Measurements from ENCODE around the gene CFAP54. TPM values are rescaled to one million over a fixed set of nuclear protein-coding genes. Genes with fewer than 3 reads are reported as not detected.
"Not testable (repeated sequence)": the region's sequence is repeated elsewhere in the genome, so short reads cannot be mapped to it uniquely, and the experiment has no call there.

Gene CFAP54
- total RNA-seq, 2 experiments from 2014 or later: 0.55 to 0.75 TPM

DNA sequence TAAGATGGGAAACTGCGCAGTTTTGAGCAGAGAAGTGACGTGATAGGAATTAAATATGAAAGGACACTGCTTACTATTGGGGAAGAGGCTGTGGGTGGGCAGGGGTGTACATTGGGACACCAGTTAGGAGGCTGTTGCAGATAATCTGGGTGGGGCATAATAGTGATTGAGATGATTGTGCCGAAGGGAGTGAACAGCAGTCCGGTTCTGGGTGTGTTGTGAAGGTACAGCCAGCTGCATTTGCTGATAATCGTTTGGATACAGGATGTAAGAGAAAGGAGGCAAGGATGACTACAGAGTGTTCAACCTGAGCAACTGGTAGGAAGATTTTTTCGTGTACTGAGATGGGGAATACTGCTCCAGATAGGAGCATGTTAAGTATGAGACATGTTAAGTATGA is 212.5 kb downstream of the CFAP54 start:
- Mint-ChIP-seq H3K27ac (no peak overlapping the region), H3K36me3 (ENCODE audit: low read depth) (no peaks in the 10 kb centered on the region), H3K4me3 (no peak overlapping the region), H3K4me1 (peaks cover 1% of the 10 kb centered on the region), H3K9me3 (no peaks in the 10 kb centered on the region), H3K27me3 (peaks cover 19% of the 10 kb centered on the region)
- POLR2A ChIA-PET: interaction anchor here (1.5 kb wide), 1 partner anchor 19 kb away, joined by 3 read pairs; no protein-coding TSS in a partner anchor
- no peak for DNase-seq
- CTCF ChIA-PET: no interaction called here

- no peaks in the 10 kb centered on the region for H3K9me3 Mint-ChIP-seq
- CTCF ChIA-PET: no interaction called here
- H3K36me3 Mint-ChIP-seq (ENCODE audit: low read depth): no peaks in the 10 kb centered on the region
- peaks cover 2% of the 10 kb centered on the region for H3K27me3 Mint-ChIP-seq
- no peak overlapping the region for H3K27ac Mint-ChIP-seq
- DNase-seq: no peak
- POLR2A ChIA-PET: no interaction called here
- H3K4me1 Mint-ChIP-seq: no peaks in the 10 kb centered on the region
- H3K4me3 Mint-ChIP-seq: no peak overlapping the region
Observed at GRCh38 chr12:96710127-96710745, 220.9 kb downstream of the CFAP54 start.

GRCh38 chr12:96711364-96711763 is 222.0 kb downstream of the CFAP54 start:
- H3K27me3 Mint-ChIP-seq: peaks cover 2% of the 10 kb centered on the region
- H3K27ac Mint-ChIP-seq: no peak overlapping the region
- CTCF ChIA-PET: no interaction called here
- H3K4me3 Mint-ChIP-seq: no peak overlapping the region
- H3K36me3 Mint-ChIP-seq (ENCODE audit: low read depth): no peaks in the 10 kb centered on the region
- no peak for DNase-seq
- H3K4me1 Mint-ChIP-seq: peaks cover 3% of the 10 kb centered on the region
- POLR2A ChIA-PET: no interaction called here
- no peaks in the 10 kb centered on the region for H3K9me3 Mint-ChIP-seq

DNA sequence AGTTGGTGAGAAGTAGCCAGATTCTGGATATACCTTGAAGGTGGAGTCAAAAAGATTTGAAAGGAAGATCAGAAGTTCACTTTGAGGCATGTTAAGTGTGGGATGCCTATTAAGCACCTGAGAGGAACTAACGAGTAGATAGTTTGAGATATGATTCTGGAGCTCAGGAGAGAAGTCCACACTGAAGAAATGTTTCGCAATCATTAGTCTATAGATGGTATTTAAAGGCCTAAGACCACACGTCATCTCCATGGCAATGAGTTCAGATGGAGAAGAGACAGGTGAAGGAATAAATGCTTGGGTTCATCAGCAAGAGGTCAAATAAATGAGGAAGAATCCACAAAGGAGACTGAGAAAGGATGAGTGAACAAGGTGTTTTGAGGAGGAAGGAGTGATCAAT is 224.8 kb downstream of the CFAP54 start:
- ChIA-PET POLR2A (no interaction called here), CTCF (no interaction called here)
- Mint-ChIP-seq H3K4me1 (peaks cover 4% of the 10 kb centered on the region), H3K36me3 (ENCODE audit: low read depth) (no peaks in the 10 kb centered on the region), H3K4me3 (no peak overlapping the region), H3K9me3 (no peaks in the 10 kb centered on the region), H3K27ac (no peak overlapping the region), H3K27me3 (peaks cover 2% of the 10 kb centered on the region)
- DNase-seq: no peak

DNA sequence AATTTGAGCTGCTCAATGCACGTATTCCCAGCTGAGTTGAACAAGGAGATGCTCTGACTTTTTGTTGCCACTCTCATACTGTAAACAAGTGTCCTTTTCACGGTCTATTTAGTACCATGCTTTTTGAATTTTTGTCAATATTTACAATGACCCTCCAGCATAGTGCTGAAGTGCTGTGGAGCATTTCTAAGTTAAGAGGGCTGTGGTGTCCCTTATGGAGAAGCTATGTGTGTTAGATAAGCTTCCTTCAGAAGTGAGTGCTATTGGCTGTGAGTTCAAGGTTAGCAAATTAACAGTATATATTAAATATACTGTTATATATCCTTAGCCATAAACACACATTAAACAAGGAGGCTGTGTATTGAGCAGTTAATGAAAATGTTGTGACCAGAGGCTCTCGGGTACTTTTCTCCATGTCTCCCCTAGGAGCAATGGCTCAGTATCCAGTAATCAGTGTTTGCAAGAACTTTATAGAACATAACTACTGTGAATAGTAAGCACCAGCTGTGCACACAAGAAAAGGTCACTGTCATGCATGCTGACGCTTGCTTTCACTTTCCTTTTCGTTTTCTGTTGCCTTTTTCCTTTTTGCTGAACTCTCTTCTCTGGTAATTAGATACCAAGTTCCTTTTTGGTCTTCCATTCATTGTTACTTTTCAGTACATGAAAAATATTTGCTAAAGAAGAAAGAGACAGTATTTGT is 230.4 kb downstream of the CFAP54 start:
- peak overlapping the region; percentile 81 for H3K4me3 Mint-ChIP-seq
- H3K9me3 Mint-ChIP-seq: no peaks in the 10 kb centered on the region
- ChIA-PET CTCF (interaction anchor here (0.8 to 1.6 kb wide), 3 partner anchors 11 to 203 kb away, joined by 3 to 8 read pairs (median 4); no protein-coding TSS in a partner anchor), POLR2A (interaction anchor here (1.2 to 2.1 kb wide), 4 partner anchors 10 to 188 kb away, joined by 3 to 8 read pairs (median 4); partner anchors contain the start of gene NEDD1)
- no peaks in the 10 kb centered on the region for H3K36me3 Mint-ChIP-seq (ENCODE audit: low read depth)
- peak overlapping the region; percentile 83 for H3K27ac Mint-ChIP-seq
- no peak for DNase-seq
- peaks cover 15% of the 10 kb centered on the region for H3K4me1 Mint-ChIP-seq
- no peaks in the 10 kb centered on the region for H3K27me3 Mint-ChIP-seq

GRCh38 chr12:96720363-96720705 is 231.0 kb downstream of the CFAP54 start:
- peak; percentile 34 for DNase-seq
- Mint-ChIP-seq H3K4me3 (peak overlapping the region; percentile 81), H3K27ac (peak overlapping the region; percentile 83), H3K27me3 (no peaks in the 10 kb centered on the region), H3K4me1 (peaks cover 15% of the 10 kb centered on the region), H3K9me3 (no peaks in the 10 kb centered on the region), H3K36me3 (ENCODE audit: low read depth) (no peaks in the 10 kb centered on the region)
- ChIA-PET CTCF (interaction anchor here (0.8 to 1.6 kb wide), 3 partner anchors 11 to 203 kb away, joined by 3 to 8 read pairs (median 4); no protein-coding TSS in a partner anchor), POLR2A (interaction anchor here (1.2 to 2.1 kb wide), 4 partner anchors 9 to 187 kb away, joined by 3 to 8 read pairs (median 4); partner anchors contain the start of gene NEDD1)

DNA sequence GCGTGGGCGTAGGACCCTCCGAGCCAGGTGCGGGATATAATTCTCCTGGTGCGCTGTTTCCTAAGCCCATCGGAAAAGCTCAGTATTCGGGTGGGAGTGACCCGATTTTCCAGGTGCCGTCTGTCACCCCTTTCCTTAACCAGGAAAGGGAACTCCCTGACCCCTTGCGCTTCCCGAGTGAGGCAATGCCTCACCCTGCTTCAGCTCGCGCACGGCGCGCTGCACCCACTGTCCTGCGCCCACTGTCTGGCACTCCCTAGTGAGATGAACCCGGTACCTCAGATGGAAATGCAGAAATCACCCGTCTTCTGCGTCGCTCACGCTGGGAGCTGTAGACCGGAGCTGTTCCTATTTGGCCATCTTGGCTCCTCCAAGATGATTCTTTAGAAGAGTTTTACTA is 240.1 kb downstream of the CFAP54 start:
- H3K27me3 Mint-ChIP-seq; H3K27ac Mint-ChIP-seq; DNase-seq; H3K36me3 Mint-ChIP-seq (ENCODE audit: low read depth); CTCF ChIA-PET; H3K4me3 Mint-ChIP-seq; H3K4me1 Mint-ChIP-seq; H3K9me3 Mint-ChIP-seq: not testable (repeated sequence)
- POLR2A ChIA-PET: interaction anchor here (1.3 kb wide), 1 partner anchor 9 kb away, joined by 4 read pairs; no protein-coding TSS in a partner anchor

GRCh38 chr12:96729886-96730285 is 240.5 kb downstream of the CFAP54 start:
- Mint-ChIP-seq H3K4me1 (no peaks in the 10 kb centered on the region), H3K36me3 (ENCODE audit: low read depth) (no peaks in the 10 kb centered on the region), H3K9me3 (no peaks in the 10 kb centered on the region), H3K27me3 (peaks cover 4% of the 10 kb centered on the region), H3K4me3 (no peak overlapping the region), H3K27ac (no peak overlapping the region)
- POLR2A ChIA-PET: interaction anchor here (1.3 kb wide), 1 partner anchor 9 kb away, joined by 4 read pairs; no protein-coding TSS in a partner anchor
- no peak for DNase-seq
- CTCF ChIA-PET: no interaction called here

DNA sequence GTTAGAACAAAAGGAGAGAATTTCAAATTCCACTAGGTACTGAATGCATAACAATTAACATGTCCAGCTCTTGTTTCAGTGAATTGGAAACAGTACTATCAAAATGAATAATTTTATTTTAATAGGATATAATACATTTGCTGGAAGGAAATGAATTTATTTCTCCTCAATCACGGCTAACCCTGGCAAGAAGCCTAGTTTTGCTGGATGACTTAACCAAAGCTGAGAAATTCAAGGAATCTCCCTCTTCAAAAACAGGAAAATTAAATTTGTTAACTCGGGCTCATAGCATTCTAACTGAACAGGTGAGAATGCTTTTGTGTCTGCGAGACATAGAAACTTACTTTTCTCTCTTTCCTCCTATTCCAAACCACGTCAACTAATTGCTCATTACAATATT is 254.2 kb downstream of the CFAP54 start:
- ChIA-PET POLR2A (no interaction called here), CTCF (no interaction called here)
- H3K27me3 Mint-ChIP-seq: peaks cover 3% of the 10 kb centered on the region
- H3K27ac Mint-ChIP-seq: no peak overlapping the region
- H3K4me1 Mint-ChIP-seq: no peaks in the 10 kb centered on the region
- H3K9me3 Mint-ChIP-seq: peaks cover 3% of the 10 kb centered on the region
- no peaks in the 10 kb centered on the region for H3K36me3 Mint-ChIP-seq (ENCODE audit: low read depth)
- no peak for DNase-seq
- no peak overlapping the region for H3K4me3 Mint-ChIP-seq

DNA sequence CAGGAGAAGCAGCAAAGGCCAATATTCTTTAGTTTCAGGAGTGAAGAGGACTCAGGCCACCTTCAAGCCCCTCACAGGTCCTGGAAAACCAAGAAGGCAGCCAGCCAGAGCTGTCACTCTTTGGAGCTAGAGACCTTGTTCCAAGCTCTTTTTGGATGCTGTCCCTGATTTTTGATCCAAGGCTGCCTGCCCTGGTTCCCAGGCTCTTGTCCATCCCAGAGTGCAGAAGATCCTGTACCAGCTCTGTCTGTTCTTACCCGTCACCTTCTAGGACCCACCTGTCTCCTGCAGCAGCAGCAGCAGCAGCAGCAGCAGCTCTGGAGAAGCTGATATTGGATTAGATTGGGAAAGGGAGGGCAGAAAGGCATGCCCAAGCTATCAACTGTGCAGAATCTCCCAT is 260.6 kb downstream of the CFAP54 start:
- POLR2A ChIA-PET: no interaction called here
- Mint-ChIP-seq H3K36me3 (ENCODE audit: low read depth) (no peaks in the 10 kb centered on the region), H3K4me3 (no peak overlapping the region), H3K4me1 (no peaks in the 10 kb centered on the region), H3K27ac (no peak overlapping the region), H3K9me3 (no peaks in the 10 kb centered on the region), H3K27me3 (peaks cover 3% of the 10 kb centered on the region)
- no peak for DNase-seq
- CTCF ChIA-PET: no interaction called here

DNA sequence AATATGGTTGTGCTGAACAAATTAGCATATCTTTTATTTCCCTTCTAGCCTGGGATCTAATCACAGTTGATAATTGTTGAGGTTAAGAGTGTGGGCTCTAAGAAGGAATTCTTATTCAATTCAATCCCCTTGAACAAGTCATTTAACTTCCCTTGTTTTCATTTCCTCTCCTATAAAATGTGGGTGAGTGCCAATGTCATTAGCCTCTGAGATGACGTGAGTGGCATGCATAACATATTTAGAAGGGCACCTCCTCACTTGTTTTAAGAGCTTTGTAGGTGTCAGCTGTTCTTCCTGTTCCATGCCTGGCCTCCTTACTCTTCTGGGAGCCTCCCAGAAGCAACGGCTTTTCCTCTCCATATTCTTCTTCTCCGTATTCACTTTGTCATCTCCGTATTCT is 262.2 kb downstream of the CFAP54 start:
- H3K27ac Mint-ChIP-seq: no peak overlapping the region
- H3K4me3 Mint-ChIP-seq: no peak overlapping the region
- ChIA-PET CTCF (no interaction called here), POLR2A (no interaction called here)
- H3K36me3 Mint-ChIP-seq (ENCODE audit: low read depth): no peaks in the 10 kb centered on the region
- no peaks in the 10 kb centered on the region for H3K4me1 Mint-ChIP-seq
- no peak for DNase-seq
- H3K27me3 Mint-ChIP-seq: peaks cover 3% of the 10 kb centered on the region
- H3K9me3 Mint-ChIP-seq: no peaks in the 10 kb centered on the region

DNA sequence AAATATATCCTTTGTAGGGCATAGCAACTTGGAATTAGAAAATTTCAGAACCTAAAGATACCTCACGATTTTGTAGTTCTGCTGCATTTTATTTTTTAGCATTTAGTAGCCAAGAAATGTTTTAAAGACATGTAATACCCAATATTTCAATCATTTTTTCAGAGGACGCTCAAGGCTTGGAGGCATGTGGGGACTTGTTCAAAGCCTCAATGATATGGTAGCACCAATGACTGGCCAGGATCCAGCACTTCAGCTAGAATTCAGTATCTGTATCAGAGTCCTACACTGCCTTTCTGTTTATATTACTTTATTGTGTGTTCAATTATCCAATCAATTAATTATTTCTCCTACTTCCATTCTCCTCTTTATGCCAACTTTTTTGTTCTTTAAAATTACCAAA is 262.8 kb downstream of the CFAP54 start:
- Mint-ChIP-seq H3K4me3 (no peak overlapping the region), H3K36me3 (ENCODE audit: low read depth) (no peaks in the 10 kb centered on the region), H3K4me1 (no peaks in the 10 kb centered on the region), H3K9me3 (no peaks in the 10 kb centered on the region), H3K27me3 (no peaks in the 10 kb centered on the region), H3K27ac (no peak overlapping the region)
- POLR2A ChIA-PET: no interaction called here
- CTCF ChIA-PET: no interaction called here
- no peak for DNase-seq

- POLR2A ChIA-PET: no interaction called here
- DNase-seq: no peak
- Mint-ChIP-seq H3K27me3 (no peaks in the 10 kb centered on the region), H3K4me3 (no peak overlapping the region), H3K27ac (no peak overlapping the region), H3K4me1 (no peaks in the 10 kb centered on the region), H3K36me3 (ENCODE audit: low read depth) (no peaks in the 10 kb centered on the region), H3K9me3 (no peaks in the 10 kb centered on the region)
- CTCF ChIA-PET: no interaction called here
Observed at GRCh38 chr12:96766232-96766631, 276.9 kb downstream of the CFAP54 start.

GRCh38 chr12:96769400-96769799 is 280.0 kb downstream of the CFAP54 start:
- H3K4me3 Mint-ChIP-seq: no peak overlapping the region
- POLR2A ChIA-PET: no interaction called here
- no peaks in the 10 kb centered on the region for H3K4me1 Mint-ChIP-seq
- no peak overlapping the region for H3K27ac Mint-ChIP-seq
- H3K9me3 Mint-ChIP-seq: no peaks in the 10 kb centered on the region
- CTCF ChIA-PET: no interaction called here
- DNase-seq: no peak
- no peaks in the 10 kb centered on the region for H3K36me3 Mint-ChIP-seq (ENCODE audit: low read depth)
- H3K27me3 Mint-ChIP-seq: no peaks in the 10 kb centered on the region
